Left colon (tissue), 2 donors: ENCODE results near the gene CAGE1. TPM values are rescaled to one million over a fixed set of nuclear protein-coding genes. Genes with fewer than 3 reads are reported as not detected.
A peak's percentile ranks its signal among the peaks of the same experiment; 100 is the strongest.
"Not testable (repeated sequence)": the region's sequence is repeated elsewhere in the genome, so short reads cannot be mapped to it uniquely, and the experiment has no call there.

Experiments used
- ATAC-seq: fragments of 200-7000 bp; cut with Tn5 transposase; one replicate; pipeline ENCODE4 v1.9.1; 2020; ENCODE audit warnings: mild to moderate bottlenecking, moderate library complexity
- DNase-seq, 2 donors: peaks; one replicate each; pipeline ENCODE4 v3.0.0-alpha.2; 2020
- intact Hi-C, 2 donors: fragments of 100-400 bp; cut with DNase I in 1 of 2; cut with micrococcal nuclease in 1 of 2; formaldehyde crosslinking; loops; one replicate each; pipeline versions ENCODE4 v1.11.2 to v1.14.0; 2022; cut with DNase I, micrococcal nuclease
- total RNA-seq, 2 donors: library from RNA; stranded (reverse); fragmentation: NEBNext Ultra II Directional; extraction: Animal tissue kit (Norgen Biotek cat#: 25700); gene quantifications; one replicate each; pipeline ENCODE4 v1.2.1, GENCODE V29; 2021
- donor health status: DM: no; HTN: no; CAD: no.
- donor health status: DM: yes; HTN: yes; CAD: no.

CAGE1 gene
- total RNA-seq, 2 donors from 2014 or later = 0.08 TPM; not detected in 1

GRCh38 chr6:7413151-7413823 lies 23.7 kb upstream of the CAGE1 start:
- intact Hi-C loops = loop anchor here in 1 of 2 donors (10.0 kb wide), 1 partner anchor 202 kb away; no protein-coding TSS in a partner anchor
- ATAC-seq = peak; percentile 91
- DNase-seq = no peak

DNA sequence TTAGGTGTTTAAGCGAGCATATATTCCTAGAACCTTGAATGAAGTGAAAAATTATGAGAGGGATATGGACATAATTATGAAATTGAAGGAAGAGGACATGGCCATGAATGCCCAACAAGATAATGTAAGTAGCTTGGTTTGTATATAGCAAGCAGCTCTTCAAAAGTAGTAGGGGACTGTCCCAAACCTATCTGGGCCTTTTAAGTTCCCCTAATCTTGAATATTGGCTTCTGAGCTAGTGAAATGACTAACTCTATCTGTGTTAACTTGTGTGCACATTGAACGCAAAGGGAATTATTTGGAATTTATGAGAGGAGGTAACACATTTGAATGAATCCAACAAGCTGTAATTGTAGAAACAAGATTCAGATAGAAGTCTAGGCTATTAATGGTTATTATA lies 21.8 kb upstream of the CAGE1 start:
- intact Hi-C loops = loop anchor here in 1 of 2 donors (10.0 kb wide), 1 partner anchor 203 kb away; no protein-coding TSS in a partner anchor
- ATAC-seq = no peak
- DNase-seq = no peak

GRCh38 chr6:7410851-7411250 lies 21.3 kb upstream of the CAGE1 start:
- ATAC-seq = no peak
- no peak for DNase-seq
- intact Hi-C loops = loop anchor here in 1 of 2 donors (10.0 kb wide), 1 partner anchor 204 kb away; no protein-coding TSS in a partner anchor

- intact Hi-C loops = loop anchor here in 1 of 2 donors (10.0 kb wide), 1 partner anchor 205 kb away; no protein-coding TSS in a partner anchor
- ATAC-seq = peak; percentile 75
- DNase-seq = no peak
These were observed 20.2 kb upstream of the CAGE1 start for GRCh38 chr6:7409740-7410139.

DNA sequence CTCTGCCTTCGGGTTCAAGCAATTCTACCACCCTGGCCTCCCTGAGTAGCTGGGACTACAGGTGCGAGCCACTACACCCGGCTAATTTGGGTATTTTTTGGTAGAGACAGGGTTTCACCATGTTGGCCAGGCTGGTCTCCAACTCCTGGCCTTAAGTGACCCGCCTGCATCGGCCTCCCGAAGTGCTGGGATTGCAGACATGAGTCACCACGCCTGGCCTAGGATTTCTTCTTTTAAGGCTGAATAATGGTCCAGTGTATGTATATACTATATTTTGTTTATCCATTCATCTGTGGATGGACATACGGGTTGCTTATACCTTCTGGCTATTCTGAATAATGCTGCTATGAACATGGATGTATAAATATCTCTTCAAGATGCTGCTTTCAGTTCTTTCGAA lies 17.2 kb upstream of the CAGE1 start:
- DNase-seq = no peak
- intact Hi-C loops = no loop called here
- ATAC-seq = no peak

DNA sequence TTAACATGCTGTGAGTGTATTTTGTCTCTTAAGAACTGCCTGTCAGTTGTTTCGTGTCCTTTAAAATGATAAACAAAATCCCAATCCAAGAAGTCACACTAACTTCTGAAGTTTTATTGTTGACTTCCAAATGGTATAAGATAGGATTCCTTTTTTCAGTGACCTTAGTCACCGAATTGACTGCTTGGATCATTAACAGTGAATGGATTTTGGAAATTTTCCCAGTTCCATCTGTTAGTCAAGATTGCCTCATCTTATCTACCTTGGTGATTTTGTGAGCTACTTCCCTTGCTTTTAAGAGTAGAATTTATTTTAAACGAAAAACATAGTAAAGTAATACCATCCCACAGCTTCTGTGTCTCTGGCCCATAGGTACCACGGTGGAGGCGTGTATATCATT lies 15.0 kb upstream of the CAGE1 start:
- ATAC-seq = no peak
- intact Hi-C loops = no loop called here

DNA sequence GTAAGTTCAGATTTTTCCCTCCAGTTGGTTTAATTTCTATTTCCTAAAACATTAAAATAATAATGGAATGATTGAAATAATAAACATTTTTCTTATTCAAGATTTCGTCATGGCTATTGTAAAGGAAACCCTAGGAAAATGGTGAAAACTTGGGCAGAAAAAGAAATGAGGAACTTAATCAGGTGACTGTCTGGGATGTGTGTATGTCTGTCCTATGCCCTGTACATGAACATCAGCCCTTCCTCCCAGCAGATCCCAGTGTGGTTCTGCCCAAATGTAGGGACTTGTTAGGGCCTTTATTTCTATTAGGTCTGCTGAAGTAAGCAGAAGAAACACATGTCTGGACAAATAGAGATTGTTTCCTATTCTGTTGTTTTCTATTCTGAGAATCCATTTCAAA lies 13.2 kb upstream of the CAGE1 start:
- no peak for ATAC-seq
- intact Hi-C loops = no loop called here
- no peak for DNase-seq

More for the DNA sequence above, 15.0 kb upstream of the CAGE1 start:
- no peak for DNase-seq

DNA sequence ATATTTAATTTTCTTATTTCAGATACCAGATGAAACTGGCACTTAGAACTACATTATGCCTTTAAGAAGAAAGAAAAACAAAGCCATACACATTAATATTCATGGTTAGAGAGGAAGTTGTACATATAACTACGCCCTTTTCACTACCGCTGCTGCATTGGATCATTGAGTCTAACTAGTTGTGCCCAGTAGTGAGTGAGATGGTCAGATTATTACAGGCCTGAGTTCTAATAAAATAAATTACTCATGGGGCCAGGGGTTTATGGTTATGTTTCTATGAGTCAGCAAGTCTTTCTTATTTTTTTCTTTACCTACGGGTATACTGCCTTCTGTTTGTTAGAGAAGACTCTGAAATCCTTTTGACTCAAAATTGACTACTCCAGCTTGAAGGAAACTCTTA lies 11.5 kb upstream of the CAGE1 start:
- intact Hi-C loops = no loop called here
- DNase-seq = no peak
- ATAC-seq = no peak

GRCh38 chr6:7392402-7392801 lies 2.9 kb upstream of the CAGE1 start:
- DNase-seq = no peak
- no peak for ATAC-seq
- intact Hi-C loops = loop anchor here in 1 of 2 donors (10.0 kb wide), 1 partner anchor 108 kb away; no protein-coding TSS in a partner anchor

DNA sequence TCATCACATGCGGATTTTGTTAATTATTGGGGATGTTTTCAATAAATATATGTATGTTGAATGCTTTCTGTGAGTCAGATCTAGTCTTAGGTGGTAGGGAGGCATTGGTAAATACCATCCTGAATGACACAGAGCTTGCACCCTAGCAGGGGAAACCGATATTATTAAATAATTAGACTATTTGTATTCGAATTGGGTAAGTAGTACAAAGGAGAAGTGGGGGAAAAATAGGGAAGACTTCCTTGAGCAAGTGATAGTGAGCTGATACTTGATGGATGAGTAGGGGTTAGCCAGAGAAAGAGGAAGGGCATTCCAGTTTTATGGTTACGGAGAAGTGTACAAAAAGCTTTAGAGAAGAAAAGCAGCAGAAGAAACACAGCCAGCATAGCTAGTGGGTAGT lies 1.6 kb upstream of the CAGE1 start:
- DNase-seq (no peak), ATAC-seq (no peak)
- intact Hi-C loops = loop anchor here in 1 of 2 donors (10.0 kb wide), 1 partner anchor 106 kb away; no protein-coding TSS in a partner anchor

- intact Hi-C loops = loop anchor here in 1 of 2 donors (10.0 kb wide), 1 partner anchor 106 kb away; no protein-coding TSS in a partner anchor
- no peak for ATAC-seq
- DNase-seq = no peak
These were observed 810 bp upstream of the CAGE1 start for GRCh38 chr6:7390226-7390878.

- ATAC-seq (peak; percentile 82), DNase-seq (no peak)
- intact Hi-C loops = no loop called here
These were observed 436 bp downstream of the CAGE1 start for GRCh38 chr6:7389162-7389450.

DNA sequence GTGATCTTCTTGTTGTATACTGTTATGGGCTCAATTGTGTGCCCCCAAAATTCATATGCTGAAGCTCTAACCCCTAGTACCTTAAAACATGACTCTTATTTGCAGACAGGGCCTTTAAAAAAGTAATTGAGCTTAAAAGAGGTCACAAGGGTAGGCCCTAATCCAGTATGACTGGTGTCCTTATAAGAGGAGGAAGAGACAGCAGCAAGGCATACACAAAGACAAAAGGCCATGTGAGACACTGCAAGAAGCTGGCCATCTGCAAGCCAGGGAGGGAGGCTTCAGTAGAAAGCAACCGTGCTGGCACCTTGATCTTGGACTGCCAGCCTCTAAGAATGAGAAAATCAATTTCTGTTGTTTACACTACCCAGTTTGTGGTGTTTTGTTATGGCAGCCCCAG lies 8.4 kb downstream of the CAGE1 start:
- ATAC-seq (no peak), DNase-seq (no peak)
- intact Hi-C loops = no loop called here

- DNase-seq (no peak), ATAC-seq (no peak)
- intact Hi-C loops = no loop called here
These were observed 10.8 kb downstream of the CAGE1 start for GRCh38 chr6:7378740-7379139.

GRCh38 chr6:7377961-7378360 lies 11.6 kb downstream of the CAGE1 start:
- intact Hi-C loops = no loop called here
- DNase-seq (no peak), ATAC-seq (no peak)

DNA sequence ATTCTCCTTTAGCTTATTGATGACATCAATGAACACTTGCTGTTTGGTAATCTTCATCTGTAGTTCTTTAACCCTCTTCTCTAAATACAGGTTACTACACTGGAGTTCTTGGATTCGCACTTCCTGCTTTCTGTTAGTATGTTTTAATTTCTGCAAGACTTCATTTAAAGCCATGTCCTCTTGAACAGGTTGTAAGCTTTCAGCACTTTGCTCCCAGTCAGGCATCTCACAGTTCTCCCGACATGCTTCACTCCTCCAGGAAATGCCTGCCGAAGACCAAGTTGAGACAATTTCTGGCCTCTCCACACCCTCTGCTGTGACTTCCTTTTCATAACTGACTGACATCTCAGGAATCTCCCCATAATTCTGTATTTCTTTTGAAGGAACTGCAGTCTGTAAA lies 15.8 kb downstream of the CAGE1 start:
- DNase-seq (peak; percentile 17 to 42), ATAC-seq (peak; percentile 99)
- intact Hi-C loops = no loop called here

DNA sequence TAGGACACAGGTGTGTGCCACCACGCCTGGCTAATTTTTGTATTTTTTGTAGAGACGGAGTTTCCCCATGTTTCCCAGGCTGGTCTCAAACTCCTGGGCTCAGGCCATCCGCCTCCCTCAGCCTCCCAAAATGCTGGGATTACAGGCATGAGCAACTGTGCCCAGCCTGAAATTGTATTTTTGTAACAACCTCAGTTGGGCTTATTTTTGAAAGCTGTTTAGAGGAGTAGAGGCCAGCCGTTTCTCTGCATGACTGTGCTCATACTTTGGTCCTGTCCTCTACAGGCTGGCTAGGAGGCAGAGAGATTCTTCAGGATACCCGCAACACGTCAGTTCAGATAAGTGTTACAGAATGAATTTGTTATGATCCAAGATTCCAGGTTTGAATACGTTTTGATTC lies 22.1 kb downstream of the CAGE1 start:
- intact Hi-C loops = no loop called here
- no peak for ATAC-seq
- DNase-seq = no peak

DNA sequence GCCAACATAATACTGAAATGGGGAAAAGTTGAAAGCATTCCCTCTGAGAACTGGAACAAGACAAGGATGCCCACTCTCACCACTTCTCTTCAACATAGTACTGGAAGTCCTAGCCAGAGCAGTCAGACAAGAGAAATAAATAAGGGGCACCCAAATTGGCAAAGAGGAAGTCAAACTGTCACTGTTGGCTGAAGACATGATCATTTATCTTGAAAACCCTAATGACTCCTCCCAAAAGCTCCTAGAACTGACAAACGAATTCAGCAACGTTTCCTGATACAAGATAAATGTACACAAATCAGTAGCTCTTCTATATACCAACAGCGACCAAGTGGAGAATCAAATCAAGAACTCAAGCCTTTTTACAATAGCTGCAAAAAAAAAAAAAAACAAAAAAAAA lies 37.6 kb downstream of the CAGE1 start:
- ATAC-seq, DNase-seq, intact Hi-C loops: not testable (repeated sequence)

DNA sequence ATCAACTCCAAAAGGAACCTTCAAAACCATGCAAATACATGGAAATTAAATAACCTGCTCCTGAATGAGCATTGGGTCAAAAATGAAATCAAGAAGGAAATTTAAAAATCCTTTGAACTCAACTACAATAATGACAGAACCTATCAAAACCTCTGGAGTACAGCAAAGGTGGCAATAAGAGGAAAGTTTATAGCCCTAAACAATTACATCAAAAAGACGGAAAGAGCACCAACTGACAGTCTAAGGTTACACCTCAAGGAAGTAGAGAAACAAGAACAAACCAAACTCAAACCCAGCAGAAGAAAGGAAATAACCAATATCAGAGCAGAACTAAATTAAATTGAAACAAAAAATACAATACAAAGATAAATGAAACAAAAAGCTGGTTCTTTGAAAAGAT lies 39.0 kb downstream of the CAGE1 start:
- peak; percentile 91 for ATAC-seq
- intact Hi-C loops, DNase-seq: not testable (repeated sequence)

DNA sequence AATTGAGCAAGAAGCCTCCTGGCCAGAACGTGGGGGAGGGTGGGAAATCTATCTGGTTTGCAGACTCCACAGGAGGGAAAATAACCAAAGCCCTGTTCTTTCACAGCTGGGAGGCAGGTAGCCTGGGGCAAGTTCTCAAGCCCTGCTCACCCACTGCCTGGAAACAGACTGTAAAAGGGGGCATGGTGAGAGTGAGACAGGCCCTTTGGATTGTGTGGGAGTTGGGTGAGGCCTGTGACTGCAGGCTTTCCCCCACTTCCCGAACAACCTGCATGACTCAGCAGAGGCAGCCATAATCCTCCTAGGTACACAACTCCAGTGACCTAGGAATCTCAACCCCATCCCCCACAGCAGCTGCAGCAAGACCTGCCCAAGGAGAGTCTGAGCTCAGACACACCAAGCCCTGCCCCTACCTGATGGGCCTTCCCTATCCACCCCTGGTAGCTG lies 42.0 kb downstream of the CAGE1 start:
- peak; percentile 69 for ATAC-seq
- intact Hi-C loops = not testable (repeated sequence)

More for the DNA sequence above, 42.0 kb downstream of the CAGE1 start:
- DNase-seq = peak; percentile 59 to 89
